Jurkat, Clone E6-1 (cell line): ENCODE results near the gene TARBP2.
A peak's percentile ranks its signal among the peaks of the same experiment; 100 is the strongest.
"Not testable (repeated sequence)": the region's sequence is repeated elsewhere in the genome, so short reads cannot be mapped to it uniquely, and the experiment has no call there.

Source experiments
- DNase-seq: peaks from one replicate; pipeline ENCODE4 v3.0.0-alpha.2; 2011; ENCODE audit warnings: low read depth, low spot score
- H3K4me3 ChIP-seq: 2 replicates; pipeline ENCODE4 v1.5.1; 2011; ENCODE audit warnings: mild to moderate bottlenecking, low read length, control low read depth, moderate library complexity

The TARBP2 gene

DNA sequence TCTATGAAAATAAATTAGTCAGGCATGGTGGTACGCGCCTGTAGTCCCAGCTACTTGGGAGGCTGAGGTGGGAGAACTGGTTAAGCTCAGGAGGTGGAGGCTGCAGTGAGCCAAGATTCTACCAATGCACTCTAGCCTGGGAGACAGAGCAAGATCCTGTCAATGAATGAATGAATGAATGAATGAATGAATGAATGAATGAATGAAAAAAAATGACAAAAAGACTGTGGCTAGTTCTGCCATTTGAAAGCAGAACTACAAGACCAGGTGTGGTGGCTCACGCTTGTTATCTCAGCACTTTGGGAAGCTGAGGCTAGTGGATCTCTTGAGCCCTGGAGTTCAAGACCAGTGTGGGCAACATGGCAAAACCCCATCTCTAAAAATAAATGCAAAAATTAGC is 38.4 kb downstream of the TARBP2 start:
- DNase-seq = no peak
- no peak overlapping the region for H3K4me3 ChIP-seq

- peak; percentile 75 for DNase-seq
- no peak overlapping the region for H3K4me3 ChIP-seq
Observed at GRCh38 chr12:53543539-53543938, 42.5 kb downstream of the TARBP2 start.

DNA sequence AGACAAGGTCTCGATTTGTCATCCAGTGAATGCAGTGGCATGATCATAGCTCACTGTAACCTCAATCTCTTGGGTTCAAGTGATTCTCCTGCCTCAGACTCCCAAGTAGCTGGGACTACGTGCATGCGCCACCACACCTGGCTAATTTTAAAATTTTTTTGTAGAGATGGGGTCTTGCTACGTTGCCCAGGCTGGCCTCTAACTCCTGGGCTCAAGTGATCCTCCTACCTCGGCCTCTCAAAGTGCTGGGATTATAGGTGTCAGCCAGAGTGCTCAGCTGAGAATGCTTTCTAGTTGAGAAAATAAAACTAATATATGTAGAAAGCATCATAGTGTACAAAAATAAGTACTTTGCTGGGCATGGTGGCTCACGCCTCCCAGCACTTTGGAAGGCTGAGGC is 47.3 kb downstream of the TARBP2 start:
- H3K4me3 ChIP-seq, DNase-seq: not testable (repeated sequence)

DNA sequence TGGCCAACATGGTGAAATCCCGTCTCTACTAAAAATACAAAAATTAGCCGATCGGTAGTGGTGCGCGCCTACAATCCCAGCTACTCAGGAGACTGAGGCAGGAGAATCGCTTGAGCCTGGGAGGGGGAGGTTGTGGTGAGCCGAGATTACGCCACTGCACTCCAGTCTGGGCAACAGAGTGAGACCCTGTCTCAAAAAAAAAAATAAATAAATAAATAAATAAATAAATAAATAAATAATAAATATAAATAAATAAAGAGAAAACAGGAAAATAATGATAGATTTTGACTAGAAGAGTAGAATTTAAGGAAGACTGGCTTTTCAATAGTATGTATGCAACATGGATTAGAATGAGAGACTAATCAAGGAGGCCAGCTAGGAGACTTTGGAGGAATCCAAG is 49.0 kb downstream of the TARBP2 start:
- not testable (repeated sequence) for H3K4me3 ChIP-seq, DNase-seq

- no peak overlapping the region for H3K4me3 ChIP-seq
- no peak for DNase-seq
Observed at GRCh38 chr12:53550595-53550994, 49.5 kb downstream of the TARBP2 start.

GRCh38 chr12:53551889-53552291 is 50.8 kb downstream of the TARBP2 start:
- DNase-seq = peak; percentile 47

GRCh38 chr12:53552361-53553327 is 51.6 kb downstream of the TARBP2 start:
- DNase-seq = no peak
- H3K4me3 ChIP-seq = no peak overlapping the region

More at GRCh38 chr12:53551889-53552291, 50.8 kb downstream of the TARBP2 start:
- no peak overlapping the region for H3K4me3 ChIP-seq
